Transverse colon (tissue), 4 donors: Measurements from ENCODE around the gene UPP1. TPM values are rescaled to one million over a fixed set of nuclear protein-coding genes. Genes with fewer than 3 reads are reported as not detected.

Experiments
- DNase-seq: peaks from one replicate; pipeline ENCODE4 v3.0.0-alpha.2; 2019
- H3K27ac ChIP-seq, 4 donors: fragments of 200-600 bp; sonication (generic); 2 replicates each; pipeline ENCODE4 v1.5.1; 2016 to 2018; ENCODE audit warnings: inconsistent platforms in 4 of 4
- H3K27me3 ChIP-seq: fragments of 200-600 bp; sonication (generic); 2 replicates; pipeline ENCODE4 v1.5.1; 2017; ENCODE audit warnings: inconsistent platforms
- H3K36me3 ChIP-seq, 4 donors: fragments of 200-600 bp; sonication (generic); 2 replicates each; pipeline ENCODE4 v1.5.1; 2017 to 2019; ENCODE audit warnings: inconsistent platforms in 4 of 4
- H3K4me1 ChIP-seq, 4 donors: fragments of 200-600 bp; sonication (generic); 2 replicates each; pipeline ENCODE4 v1.5.1; 2017 to 2020; ENCODE audit warnings: inconsistent platforms in 4 of 4
- H3K4me3 ChIP-seq, 4 donors: fragments of 200-600 bp; sonication (generic); 1 replicate in 1 of 4; 2 replicates in 3 of 4; pipeline versions ENCODE4 v1.5.1 to v1.6.1; 2017 to 2019; ENCODE audit warnings: inconsistent platforms in 4 of 4
- H3K9me3 ChIP-seq, 2 donors: fragments of 200-600 bp; sonication (generic); 2 replicates each; pipeline ENCODE4 v1.5.1; 2017 to 2019; ENCODE audit warnings: inconsistent platforms in 2 of 2
- EP300 ChIP-seq: sonication (generic); formaldehyde crosslinking; IDR thresholded peaks from one replicate; pipeline ENCODE4 v1.6.1; 2017; ENCODE audit warnings: antibody characterized with exemption, low read depth
- POLR2A ChIP-seq: fragments of 450-650 bp; IDR thresholded peaks from one replicate; pipeline ENCODE4 v1.6.1; 2016; ENCODE audit warnings: antibody characterized with exemption, mild to moderate bottlenecking, moderate library complexity
- POLR2AphosphoS5 ChIP-seq, 3 donors: sonication (generic); formaldehyde crosslinking; IDR thresholded peaks; one replicate each; pipeline ENCODE4 v1.6.1; 2016; ENCODE audit warnings: antibody characterized with exemption in 3 of 3
- WGBS, 2 donors: methylation state at CpG; one replicate each; pipeline ENCODE4 v1.1.5; 2018; ENCODE audit warnings: low coverage in 1 of 2; 5-methylcytosine and 5-hydroxymethylcytosine counted together
- in situ Hi-C, 4 donors: fragments of 200-750 bp; cut with MboI; loops; one replicate each; pipeline versions ENCODE4 v1.15.0 to v1.15.1; 2017; ENCODE audit warnings: low sequenced_read_pairs in 3 of 4, low pct_ligation_motif_present in 1 of 4, low pct_unique_long_range_greater_than_20kb in 1 of 4
- intact Hi-C: fragments of 100-400 bp; cut with DNase I; formaldehyde crosslinking; loops from one replicate; pipeline ENCODE4 v1.15.1; 2023; ENCODE audit warnings: low total_unique reads
- total RNA-seq, 4 donors: library from RNA; depleted of rRNA; stranded (reverse); fragments of >200 nt; gene quantifications; one replicate each; pipeline ENCODE4 v1.1.0, GENCODE V29; 2016
- TF ChIP-seq, protein P1 (sequence below), 5 experiments: fragments of 200-600 bp in 3 of 5; fragments of 450-650 bp in 2 of 5; sonication (generic) in 3 of 5; IDR thresholded peaks; 1 replicate in 2 of 5; 2 replicates in 3 of 5; pipeline ENCODE4 v1.5.1; 2016 to 2017; ENCODE audit warnings: antibody characterized with exemption in 5 of 5, inconsistent platforms in 3 of 5, mild to moderate bottlenecking in 2 of 5, moderate library complexity in 1 of 5

UPP1 gene
- total RNA-seq, 4 donors from 2014 or later, result 31.3 to 46.8 (median 39.3) TPM

DNA sequence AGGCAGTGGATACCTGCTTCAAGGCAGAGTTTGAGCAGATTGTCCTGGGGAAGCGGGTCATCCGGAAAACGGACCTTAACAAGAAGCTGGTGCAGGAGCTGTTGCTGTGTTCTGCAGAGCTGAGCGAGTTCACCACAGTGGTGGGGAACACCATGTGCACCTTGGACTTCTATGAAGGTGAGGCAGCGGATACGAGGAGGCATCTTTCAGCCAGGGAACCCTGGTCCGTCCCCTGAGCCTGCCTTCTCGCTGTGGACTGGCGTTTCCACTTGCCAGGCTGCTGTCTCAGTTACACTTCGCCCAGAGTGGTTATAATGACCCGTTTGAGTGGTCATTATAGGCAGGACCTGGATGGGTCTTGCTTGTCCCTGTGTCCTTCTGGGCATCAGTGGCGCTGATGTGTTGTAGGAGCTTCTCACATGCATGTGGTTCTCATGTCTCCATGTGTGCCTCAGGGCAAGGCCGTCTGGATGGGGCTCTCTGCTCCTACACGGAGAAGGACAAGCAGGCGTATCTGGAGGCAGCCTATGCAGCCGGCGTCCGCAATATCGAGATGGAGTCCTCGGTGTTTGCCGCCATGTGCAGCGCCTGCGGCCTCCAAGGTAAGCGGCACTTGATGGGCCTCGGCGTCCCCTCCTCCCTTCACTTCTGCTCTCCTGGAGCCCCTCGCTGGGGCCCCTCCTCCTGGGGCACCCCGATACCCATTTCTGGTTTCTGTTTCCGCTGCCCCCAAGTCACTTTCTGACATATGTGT, 18.0 kb downstream of the UPP1 start:
- peaks cover 0 to 31% (median 13%) of the 10 kb centered on the region in 4 donors for H3K36me3 ChIP-seq
- in situ Hi-C loops, result loop anchor here in 1 of 4 donors (5.0 kb wide), 2 partner anchors 120 to 165 kb away; no protein-coding TSS in a partner anchor

DNA sequence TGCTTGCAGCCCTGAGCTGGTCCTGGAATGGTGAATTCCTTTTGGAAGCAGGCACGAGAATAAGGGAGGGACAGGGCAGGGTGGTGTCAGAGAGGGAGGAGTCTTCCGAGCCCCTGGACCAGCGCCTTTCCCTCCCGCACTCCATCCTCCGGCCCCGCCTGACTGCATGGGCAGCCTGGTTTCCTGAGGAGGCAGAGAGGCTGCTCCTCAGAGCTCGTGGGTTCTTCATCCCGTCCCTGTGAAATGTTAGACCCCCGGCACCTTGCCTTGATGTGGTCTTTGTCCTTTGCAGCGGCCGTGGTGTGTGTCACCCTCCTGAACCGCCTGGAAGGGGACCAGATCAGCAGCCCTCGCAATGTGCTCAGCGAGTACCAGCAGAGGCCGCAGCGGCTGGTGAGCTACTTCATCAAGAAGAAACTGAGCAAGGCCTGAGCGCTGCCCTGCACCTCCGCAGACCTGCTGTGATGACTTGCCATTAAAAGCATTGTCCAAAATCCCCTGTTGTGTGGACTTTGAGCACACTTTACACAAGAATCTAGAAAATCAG, 18.9 kb downstream of the UPP1 start:
- no peak overlapping the region for H3K27ac ChIP-seq
- H3K9me3 ChIP-seq, result no peaks in the 10 kb centered on the region
- DNase-seq, result no peak
- no peaks in the 10 kb centered on the region for H3K27me3 ChIP-seq
- no peak overlapping the region for H3K4me3 ChIP-seq
- intact Hi-C loops, result no loop called here
- 93% methylated on average over 18 of the region's 18 CpGs; no CpG with 5 or more reads in 1 of the 2 donors for WGBS, 2 donors
- TF ChIP-seq POLR2A (no peak), EP300 (no peak), POLR2AphosphoS5 (IDR thresholded peaks at IDR 0.05) (no peak)
- TF ChIP-seq, protein P1, sequence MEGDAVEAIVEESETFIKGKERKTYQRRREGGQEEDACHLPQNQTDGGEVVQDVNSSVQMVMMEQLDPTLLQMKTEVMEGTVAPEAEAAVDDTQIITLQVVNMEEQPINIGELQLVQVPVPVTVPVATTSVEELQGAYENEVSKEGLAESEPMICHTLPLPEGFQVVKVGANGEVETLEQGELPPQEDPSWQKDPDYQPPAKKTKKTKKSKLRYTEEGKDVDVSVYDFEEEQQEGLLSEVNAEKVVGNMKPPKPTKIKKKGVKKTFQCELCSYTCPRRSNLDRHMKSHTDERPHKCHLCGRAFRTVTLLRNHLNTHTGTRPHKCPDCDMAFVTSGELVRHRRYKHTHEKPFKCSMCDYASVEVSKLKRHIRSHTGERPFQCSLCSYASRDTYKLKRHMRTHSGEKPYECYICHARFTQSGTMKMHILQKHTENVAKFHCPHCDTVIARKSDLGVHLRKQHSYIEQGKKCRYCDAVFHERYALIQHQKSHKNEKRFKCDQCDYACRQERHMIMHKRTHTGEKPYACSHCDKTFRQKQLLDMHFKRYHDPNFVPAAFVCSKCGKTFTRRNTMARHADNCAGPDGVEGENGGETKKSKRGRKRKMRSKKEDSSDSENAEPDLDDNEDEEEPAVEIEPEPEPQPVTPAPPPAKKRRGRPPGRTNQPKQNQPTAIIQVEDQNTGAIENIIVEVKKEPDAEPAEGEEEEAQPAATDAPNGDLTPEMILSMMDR (IDR thresholded peaks at IDR 0.05), result no peak
- H3K36me3 ChIP-seq, result peaks cover 0 to 31% (median 8%) of the 10 kb centered on the region in 4 donors
- no peaks in the 10 kb centered on the region for H3K4me1 ChIP-seq
- in situ Hi-C loops, result loop anchor here in 1 of 4 donors (5.0 kb wide), 2 partner anchors 121 to 166 kb away; no protein-coding TSS in a partner anchor

More for the DNA sequence above, 18.0 kb downstream of the UPP1 start:
- TF ChIP-seq EP300 (no peak), POLR2A (no peak), POLR2AphosphoS5 (IDR thresholded peaks at IDR 0.05) (no peak)
- no peaks in the 10 kb centered on the region for H3K4me1 ChIP-seq
- intact Hi-C loops, result no loop called here
- no peak overlapping the region for H3K27ac ChIP-seq
- no peaks in the 10 kb centered on the region for H3K27me3 ChIP-seq
- WGBS, 2 donors, result 96% methylated on average over 29 of the region's 29 CpGs; no CpG with 5 or more reads in 1 of the 2 donors
- H3K9me3 ChIP-seq, result no peaks in the 10 kb centered on the region
- DNase-seq, result no peak
- no peak overlapping the region for H3K4me3 ChIP-seq

DNA sequence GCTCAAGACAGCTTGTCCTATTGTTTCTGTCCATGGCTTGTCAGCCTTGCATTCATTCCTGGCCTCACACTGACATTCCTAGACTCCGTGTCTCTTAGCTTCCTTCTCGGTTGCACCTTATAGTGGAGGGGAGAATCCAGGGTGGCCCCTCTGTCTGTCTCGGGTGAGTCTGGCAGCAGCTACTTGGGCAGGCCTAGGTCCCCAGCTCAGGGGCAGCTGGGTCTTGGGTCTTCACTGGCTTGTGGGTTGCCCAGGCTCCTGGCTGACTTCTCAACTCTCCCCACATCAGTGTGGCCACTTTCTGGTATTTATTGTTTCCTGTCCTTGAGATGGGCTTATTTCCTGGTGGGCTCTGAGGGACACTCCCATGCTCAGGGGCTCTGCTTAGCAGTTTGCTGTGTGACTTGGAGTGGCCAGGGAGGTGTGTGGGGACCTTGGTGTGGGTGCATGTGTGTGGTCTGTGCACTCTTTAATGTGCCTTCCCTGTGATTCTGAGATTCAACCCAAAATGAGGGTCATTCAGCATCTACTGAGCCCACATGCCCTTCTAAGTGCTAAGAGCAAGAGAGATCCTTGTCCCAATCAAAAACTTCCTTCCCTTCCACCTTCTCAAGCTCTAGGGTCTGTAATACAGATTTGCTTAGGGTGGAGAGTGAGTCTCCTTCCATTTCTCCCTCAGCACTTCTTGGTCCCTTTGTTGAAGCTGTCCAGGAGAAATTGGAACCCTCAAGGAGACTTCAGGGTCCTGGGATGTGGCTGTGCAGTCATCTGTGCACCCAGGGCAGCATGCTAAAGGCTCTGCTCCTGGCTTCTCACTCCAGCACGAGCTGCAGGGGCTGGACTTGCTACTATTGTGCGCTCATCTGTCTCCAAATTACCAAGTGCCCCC, 20.1 kb downstream of the UPP1 start:
- no peak for TF ChIP-seq POLR2AphosphoS5 (IDR thresholded peaks at IDR 0.05)
- TF ChIP-seq POLR2A, result no peak
- no peak for TF ChIP-seq EP300
- TF ChIP-seq, protein P1 (IDR thresholded peaks at IDR 0.05), result no peak
- intact Hi-C loops (no loop called here), in situ Hi-C loops (loop anchor here in 1 of 4 donors (5.0 kb wide), 2 partner anchors 122 to 167 kb away; no protein-coding TSS in a partner anchor)
- Histone ChIP-seq H3K9me3 (no peaks in the 10 kb centered on the region), H3K27me3 (no peaks in the 10 kb centered on the region), H3K4me3 (no peak overlapping the region), H3K4me1 (no peaks in the 10 kb centered on the region), H3K36me3 (peaks cover 0 to 22% (median 5%) of the 10 kb centered on the region in 4 donors), H3K27ac (no peak overlapping the region)
- no peak for DNase-seq
- WGBS, 2 donors, result 97% methylated on average over 5 of the region's 5 CpGs; no CpG with 5 or more reads in 1 of the 2 donors

GRCh38 chr7:48109848-48110663, 21.0 kb downstream of the UPP1 start:
- WGBS, 2 donors, result 10 to 23% methylated on average over 8 to 9 of the region's 9 CpGs
- intact Hi-C loops (loop anchor here (2.0 to 5.0 kb wide), 2 partner anchors 118 to 165 kb away; no protein-coding TSS in a partner anchor), in situ Hi-C loops (loop anchor here (5.0 to 10.0 kb wide), 4 partner anchors 115 to 168 kb away; partner anchors contain the start of gene PKD1L1 (in 2 of the 4))
- Histone ChIP-seq H3K9me3 (no peaks in the 10 kb centered on the region), H3K4me1 (no peaks in the 10 kb centered on the region), H3K27ac (no peak overlapping the region), H3K36me3 (peaks cover 0 to 15% (median 5%) of the 10 kb centered on the region in 4 donors), H3K27me3 (no peaks in the 10 kb centered on the region), H3K4me3 (no peak overlapping the region)
- DNase-seq, result peak; percentile 91
- TF ChIP-seq POLR2AphosphoS5 (IDR thresholded peaks at IDR 0.05) (no peak), POLR2A (no peak), EP300 (no peak)
- TF ChIP-seq, protein P1 (IDR thresholded peaks at IDR 0.05), result peak; percentile 98 to 100 (median 99)
